SU-DHL-6 (cell line): Measurements from ENCODE around the gene DNAJC18.

ENCODE experiments used
- H2AFZ ChIP-seq: fragments of 200-600 bp; sonication (generic); 2 replicates; pipeline ENCODE4 v1.6.1; 2014; ENCODE audit warnings: low read depth, mild to moderate bottlenecking, moderate library complexity, mixed read lengths, antibody characterized with exemption, low read length; ENCODE audit not compliant: severe bottlenecking
- H3F3A ChIP-seq: fragments of 200-600 bp; shearing (Covaris generic); 2 replicates; pipeline ENCODE4 v1.6.0; 2016; ENCODE audit warnings: antibody characterized with exemption, mild to moderate bottlenecking; ENCODE audit not compliant: insufficient read depth
- H3K27ac ChIP-seq: fragments of 200-600 bp; sonication (generic); 2 replicates; pipeline ENCODE4 v1.5.1; 2016; ENCODE audit warnings: low read depth, mild to moderate bottlenecking, low read length, moderate library complexity, mixed read lengths
- H3K27me3 ChIP-seq: fragments of 200-600 bp; sonication (generic), shearing (Covaris generic); 2 replicates; pipeline ENCODE4 v1.6.0; 2014; ENCODE audit warnings: mild to moderate bottlenecking, low read length
- H3K36me3 ChIP-seq: fragments of 200-600 bp; sonication (generic); 2 replicates; pipeline ENCODE4 v1.6.1; 2014; ENCODE audit warnings: mild to moderate bottlenecking, low read length, mixed read lengths
- H3K4me2 ChIP-seq: fragments of 300-600, 200-600 bp; shearing (Covaris generic), sonication (generic); 2 replicates; pipeline ENCODE4 v1.6.0; 2014; ENCODE audit warnings: low read length, low read depth, mild to moderate bottlenecking; ENCODE audit not compliant: poor library complexity, severe bottlenecking
- H3K4me3 ChIP-seq: fragments of 200-600 bp; sonication (generic); 2 replicates; pipeline ENCODE4 v1.5.1; 2014; ENCODE audit warnings: antibody characterized with exemption, low read length, mild to moderate bottlenecking, mixed read lengths; ENCODE audit not compliant: insufficient read depth, poor library complexity, severe bottlenecking
- H3K79me2 ChIP-seq: fragments of 200-600 bp; sonication (generic); 2 replicates; pipeline ENCODE4 v1.6.1; 2014; ENCODE audit warnings: mild to moderate bottlenecking, low read length, moderate library complexity; ENCODE audit not compliant: insufficient read depth
- H3K9ac ChIP-seq: fragments of 200-600 bp; sonication (generic); 2 replicates; pipeline ENCODE4 v1.7.0; 2014; ENCODE audit warnings: mild to moderate bottlenecking, low read length
- H3K9me2 ChIP-seq: fragments of 200-600 bp; sonication (generic); replicated peaks from 2 replicates; pipeline ENCODE4 v1.6.1; 2014; ENCODE audit warnings: low read length; ENCODE audit not compliant: insufficient read depth
- H3K9me3 ChIP-seq: fragments of 200-600 bp; sonication (generic); 2 replicates; pipeline ENCODE4 v1.6.1; 2014; ENCODE audit warnings: low read length, mixed read lengths; ENCODE audit not compliant: insufficient read depth
- H4K20me1 ChIP-seq: fragments of 200-600 bp; sonication (generic); 2 replicates; pipeline ENCODE4 v1.6.1; 2014; ENCODE audit warnings: low read depth, mild to moderate bottlenecking, antibody characterized with exemption, low read length, moderate library complexity, mixed read lengths
- CTCF ChIP-seq: fragments of 200-600 bp; sonication (generic); IDR thresholded peaks from one replicate; pipeline ENCODE4 v1.5.1; 2017; ENCODE audit warnings: antibody characterized with exemption, mild to moderate bottlenecking, low read length, moderate library complexity; ENCODE audit not compliant: insufficient read depth, poor library complexity, severe bottlenecking
- EZH2phosphoT487 ChIP-seq: fragments of 200-600 bp; sonication (generic), shearing (Covaris generic); conservative IDR thresholded peaks from 2 replicates; pipeline ENCODE4 v1.6.1; 2018; ENCODE audit warnings: mild to moderate bottlenecking, antibody characterized with exemption, low read length, moderate library complexity, mixed read lengths

Gene DNAJC18

GRCh38 chr5:139377226-139377625, 62.1 kb downstream of the DNAJC18 start:
- no peaks in the 10 kb centered on the region for H3F3A ChIP-seq
- no peak overlapping the region for H2AFZ ChIP-seq
- H3K79me2 ChIP-seq, result no peaks in the 10 kb centered on the region
- no peaks in the 10 kb centered on the region for H3K27me3 ChIP-seq
- no peak for TF ChIP-seq CTCF
- H4K20me1 ChIP-seq, result no peaks in the 10 kb centered on the region
- no peaks in the 10 kb centered on the region for H3K9me2 ChIP-seq
- no peak overlapping the region for H3K27ac ChIP-seq
- no peak overlapping the region for H3K9ac ChIP-seq
- no peaks in the 10 kb centered on the region for H3K9me3 ChIP-seq
- no peak overlapping the region for H3K4me2 ChIP-seq
- H3K4me3 ChIP-seq, result no peak overlapping the region
- no peaks in the 10 kb centered on the region for H3K36me3 ChIP-seq

- Histone ChIP-seq H3K9me2 (no peaks in the 10 kb centered on the region), H2AFZ (no peak overlapping the region), H3K4me2 (no peak overlapping the region), H3F3A (no peaks in the 10 kb centered on the region), H3K27ac (no peak overlapping the region), H3K36me3 (no peaks in the 10 kb centered on the region), H3K4me3 (no peak overlapping the region), H3K79me2 (no peaks in the 10 kb centered on the region), H4K20me1 (no peaks in the 10 kb centered on the region), H3K9ac (no peak overlapping the region), H3K27me3 (no peaks in the 10 kb centered on the region), H3K9me3 (no peaks in the 10 kb centered on the region)
- TF ChIP-seq CTCF, result no peak
- no peak for TF ChIP-seq EZH2phosphoT487
Measured at GRCh38 chr5:139376364-139376763, 63.0 kb downstream of the DNAJC18 start.

GRCh38 chr5:139374909-139375308, 64.4 kb downstream of the DNAJC18 start:
- Histone ChIP-seq H4K20me1 (no peaks in the 10 kb centered on the region), H3K4me3 (no peak overlapping the region), H3K9me3 (no peaks in the 10 kb centered on the region), H3F3A (no peaks in the 10 kb centered on the region), H3K27ac (no peak overlapping the region), H3K4me2 (no peak overlapping the region), H3K9me2 (no peaks in the 10 kb centered on the region), H2AFZ (no peak overlapping the region), H3K36me3 (no peaks in the 10 kb centered on the region), H3K9ac (no peak overlapping the region), H3K27me3 (no peaks in the 10 kb centered on the region), H3K79me2 (no peaks in the 10 kb centered on the region)
- no peak for TF ChIP-seq CTCF
- TF ChIP-seq EZH2phosphoT487, result no peak
